GM12878 (cell line): ENCODE measurements around the gene ABITRAM. TPM values are rescaled to one million over a fixed set of nuclear protein-coding genes. Genes with fewer than 3 reads are reported as not detected.

ENCODE experiments used
- ATAC-seq: fragments of 200-7000 bp; cut with Tn5 transposase; 3 replicates; pipeline ENCODE4 v1.9.1; 2020; ENCODE audit warnings: mild to moderate bottlenecking, moderate library complexity
- BruUV-seq: library from RNA; stranded (reverse); fragments of 400-500 nt; replicated peaks from 2 replicates; lab custom pipeline; 2021; lab: Mats Ljungman, UMichigan
- CTCF ChIA-PET: fragments of 300-600 bp; sonication (Branson Sonifier 250); formaldehyde crosslinking; extraction: SDS; loops from one replicate; lab custom pipeline; 2021; ENCODE audit warnings: inconsistent platforms; lab: Yijun Ruan, JAX
- POLR2A ChIA-PET: fragments of 350-600 bp; formaldehyde crosslinking; extraction: SDS; loops from one replicate; lab custom pipeline; 2021; ENCODE audit warnings: inconsistent platforms; lab: Charles Lee
- RAD21 ChIA-PET: fragments of 300-600 bp; sonication (Branson Sonifier 250); formaldehyde crosslinking; loops from one replicate; lab custom pipeline; 2023; ENCODE audit warnings: antibody characterized with exemption; ENCODE audit not compliant: unreplicated experiment; lab: Charles Lee
- SMC1A ChIA-PET: fragments of 300-600 bp; sonication (Branson Sonifier 250); formaldehyde crosslinking; loops from one replicate; lab custom pipeline; 2023; ENCODE audit not compliant: unreplicated experiment, uncharacterized antibody; lab: Charles Lee
- DNase-seq: peaks from one replicate; pipeline ENCODE4 v3.0.0-alpha.2; 2011; ENCODE audit warnings: low read depth, low spot score
- FAIRE-seq: peaks from 3 replicates; lab custom pipeline; 2011; peaks lifted over from hg19 to GRCh38; lab: Jason Lieb, UNC
- H2AFZ ChIP-seq: 2 replicates; pipeline ENCODE4 v1.6.0; 2011; ENCODE audit warnings: low read depth, low read length, control low read depth; ENCODE audit not compliant: control insufficient read depth
- H3K27ac ChIP-seq: 2 replicates; pipeline ENCODE4 v1.5.1; 2011; ENCODE audit warnings: control low read depth; ENCODE audit not compliant: control insufficient read depth, insufficient read depth
- H3K27me3 ChIP-seq, 2 experiments: replicated peaks in 1 of 2; 2 replicates each; pipeline versions ENCODE4 v1.6.0 to v1.6.1; 2011; ENCODE audit warnings: low read length in 1 of 2; ENCODE audit not compliant: control insufficient read depth in 2 of 2, insufficient read depth in 2 of 2
- H3K36me3 ChIP-seq, 2 experiments: 2 replicates each; pipeline ENCODE4 v1.5.1; 2011; ENCODE audit warnings: low read length in 1 of 2; ENCODE audit not compliant: control insufficient read depth in 2 of 2, insufficient read depth in 2 of 2
- H3K4me1 ChIP-seq: 2 replicates; pipeline ENCODE4 v1.6.1; 2011; ENCODE audit warnings: mild to moderate bottlenecking, low read length, moderate library complexity, mixed read lengths; ENCODE audit not compliant: control insufficient read depth, insufficient read depth
- H3K4me2 ChIP-seq: 2 replicates; pipeline ENCODE4 v1.6.0; 2011; ENCODE audit warnings: control low read depth; ENCODE audit not compliant: control insufficient read depth, insufficient read depth
- H3K4me3 ChIP-seq: fragments of 200-600 bp; sonication (generic); 2 replicates; pipeline ENCODE4 v1.5.1; 2016
- H3K79me2 ChIP-seq: 2 replicates; pipeline ENCODE4 v1.6.0; 2011; ENCODE audit warnings: low read length; ENCODE audit not compliant: control insufficient read depth, insufficient read depth
- H3K9ac ChIP-seq: 2 replicates; pipeline ENCODE4 v1.8.0; 2011; ENCODE audit warnings: low read length, control low read depth, mixed read lengths; ENCODE audit not compliant: control insufficient read depth, insufficient read depth
- H3K9me3 ChIP-seq: replicated peaks from 3 replicates; pipeline ENCODE4 v1.5.1; 2011; ENCODE audit warnings: mild to moderate bottlenecking, low read length; ENCODE audit not compliant: control insufficient read depth, insufficient read depth
- H4K20me1 ChIP-seq: 2 replicates; pipeline ENCODE4 v1.6.0; 2011; ENCODE audit not compliant: control insufficient read depth, insufficient read depth
- EED ChIP-seq: sonication (generic); IDR thresholded peaks from 2 replicates; pipeline ENCODE4 v1.6.1; 2016; ENCODE audit warnings: antibody characterized with exemption, low read depth
- NBN ChIP-seq: fragments of 450-650 bp; IDR thresholded peaks from 2 replicates; pipeline ENCODE4 v1.6.1; 2016
- PML ChIP-seq: IDR thresholded peaks from 2 replicates; pipeline ENCODE4 v1.6.1; 2012; ENCODE audit warnings: low read length, inconsistent platforms
- SUZ12 ChIP-seq: fragments of 200-600 bp; sonication (generic); IDR thresholded peaks from one replicate; pipeline ENCODE4 v1.6.1; 2018; ENCODE audit warnings: antibody characterized with exemption, mild to moderate bottlenecking; ENCODE audit not compliant: unreplicated experiment
- TBL1XR1 ChIP-seq: IDR thresholded peaks from 2 replicates; pipeline ENCODE4 v1.6.1; 2012; ENCODE audit warnings: low read depth, low read length, improper control_type of control experiment
- WGBS: methylation state at CpG from one replicate; pipeline ENCODE4 v1.1.6; 2016; ENCODE audit warnings: low lambda C conversion rate; ENCODE audit not compliant: insufficient replicate concordance, insufficient coverage; ENCODE audit errors: missing lambda C conversion rate; 5-methylcytosine and 5-hydroxymethylcytosine counted together
- in situ Hi-C: fragments of 300-500 bp; cut with MboI; formaldehyde crosslinking; loops from 9 replicates; pipeline ENCODE4 v1.14.3; 2018; ENCODE audit warnings: mixed read lengths
- intact Hi-C: fragments of 100-400 bp; cut with micrococcal nuclease; formaldehyde crosslinking; loops from one replicate; pipeline ENCODE4 v1.14.2; 2022; ENCODE audit not compliant: unreplicated experiment
- polyA plus RNA-seq, 11 experiments: library from polyadenylated mRNA; depleted of rRNA in 4 of 11; unstranded in 6 of 11; stranded (reverse) in 5 of 11; fragments of >200 nt; fragmentation: Nextera tagmentation in 4 of 11; fragmentation: Illumina TruSeq in 1 of 11; extraction: Ambion mirVana in 4 of 11; extraction: Trizol in 1 of 11; gene quantifications; 1 replicate in 1 of 11; 2 replicates in 10 of 11; pipeline versions ENCODE4 v1.2.1 to v1.2.3, GENCODE V29; 2011 to 2016; ENCODE audit warnings: inconsistent platforms in 2 of 11, missing spikeins in 2 of 11, low read depth in 1 of 11
- total RNA-seq, 4 experiments: library from RNA; depleted of rRNA in 3 of 4; stranded (reverse); fragments of >200 nt in 3 of 4; fragmentation: Illumina TruSeq in 1 of 4; extraction: Trizol in 1 of 4; gene quantifications; 2 replicates each; pipeline versions ENCODE4 v1.2.1 to v1.2.3, GENCODE V29; 2013 to 2021
- TF ChIP-seq, protein P1 (sequence below): fragments of 450-650 bp; formaldehyde crosslinking; IDR thresholded peaks from 2 replicates; pipeline ENCODE4 v1.4.0; 2020; ENCODE audit warnings: mild to moderate bottlenecking, moderate library complexity
- TF ChIP-seq, protein P2 (sequence below): fragments of 450-650 bp; IDR thresholded peaks from 2 replicates; pipeline ENCODE4 v1.6.1; 2016; ENCODE audit warnings: mild to moderate bottlenecking

The ABITRAM gene
- total and polyA plus RNA-seq, 10 of the 15 experiments (the other 5 are each of a cell fraction or from before 2014, with no cell fraction given), result 5.2 to 18.4 (median 10.6) TPM

DNA sequence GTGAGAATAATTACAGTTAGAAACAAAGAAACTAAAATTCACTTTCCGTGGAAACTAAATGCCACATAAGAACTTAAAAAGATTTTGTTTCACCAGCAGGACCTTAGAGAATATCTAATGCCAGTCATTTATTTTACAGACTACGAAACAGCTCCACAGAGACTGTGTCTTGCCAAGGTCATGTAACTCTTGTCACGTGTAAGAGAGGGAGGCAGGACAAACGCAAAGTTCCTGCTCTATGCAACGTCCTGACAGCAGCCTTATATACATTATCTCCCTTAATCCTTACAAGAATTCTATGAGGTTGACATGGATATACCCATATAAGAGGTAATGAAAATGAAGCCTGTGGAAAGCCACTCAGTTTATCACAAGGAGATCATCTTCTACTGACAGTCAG lies 39.7 kb downstream of the ABITRAM start (continued):
- TF ChIP-seq, protein P1, sequence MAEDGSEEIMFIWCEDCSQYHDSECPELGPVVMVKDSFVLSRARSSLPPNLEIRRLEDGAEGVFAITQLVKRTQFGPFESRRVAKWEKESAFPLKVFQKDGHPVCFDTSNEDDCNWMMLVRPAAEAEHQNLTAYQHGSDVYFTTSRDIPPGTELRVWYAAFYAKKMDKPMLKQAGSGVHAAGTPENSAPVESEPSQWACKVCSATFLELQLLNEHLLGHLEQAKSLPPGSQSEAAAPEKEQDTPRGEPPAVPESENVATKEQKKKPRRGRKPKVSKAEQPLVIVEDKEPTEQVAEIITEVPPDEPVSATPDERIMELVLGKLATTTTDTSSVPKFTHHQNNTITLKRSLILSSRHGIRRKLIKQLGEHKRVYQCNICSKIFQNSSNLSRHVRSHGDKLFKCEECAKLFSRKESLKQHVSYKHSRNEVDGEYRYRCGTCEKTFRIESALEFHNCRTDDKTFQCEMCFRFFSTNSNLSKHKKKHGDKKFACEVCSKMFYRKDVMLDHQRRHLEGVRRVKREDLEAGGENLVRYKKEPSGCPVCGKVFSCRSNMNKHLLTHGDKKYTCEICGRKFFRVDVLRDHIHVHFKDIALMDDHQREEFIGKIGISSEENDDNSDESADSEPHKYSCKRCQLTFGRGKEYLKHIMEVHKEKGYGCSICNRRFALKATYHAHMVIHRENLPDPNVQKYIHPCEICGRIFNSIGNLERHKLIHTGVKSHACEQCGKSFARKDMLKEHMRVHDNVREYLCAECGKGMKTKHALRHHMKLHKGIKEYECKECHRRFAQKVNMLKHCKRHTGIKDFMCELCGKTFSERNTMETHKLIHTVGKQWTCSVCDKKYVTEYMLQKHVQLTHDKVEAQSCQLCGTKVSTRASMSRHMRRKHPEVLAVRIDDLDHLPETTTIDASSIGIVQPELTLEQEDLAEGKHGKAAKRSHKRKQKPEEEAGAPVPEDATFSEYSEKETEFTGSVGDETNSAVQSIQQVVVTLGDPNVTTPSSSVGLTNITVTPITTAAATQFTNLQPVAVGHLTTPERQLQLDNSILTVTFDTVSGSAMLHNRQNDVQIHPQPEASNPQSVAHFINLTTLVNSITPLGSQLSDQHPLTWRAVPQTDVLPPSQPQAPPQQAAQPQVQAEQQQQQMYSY (CRISPR knock-in tag), result no peak
- TF ChIP-seq NBN (no peak), SUZ12 (no peak), TBL1XR1 (no peak)
- TF ChIP-seq, protein P2, sequence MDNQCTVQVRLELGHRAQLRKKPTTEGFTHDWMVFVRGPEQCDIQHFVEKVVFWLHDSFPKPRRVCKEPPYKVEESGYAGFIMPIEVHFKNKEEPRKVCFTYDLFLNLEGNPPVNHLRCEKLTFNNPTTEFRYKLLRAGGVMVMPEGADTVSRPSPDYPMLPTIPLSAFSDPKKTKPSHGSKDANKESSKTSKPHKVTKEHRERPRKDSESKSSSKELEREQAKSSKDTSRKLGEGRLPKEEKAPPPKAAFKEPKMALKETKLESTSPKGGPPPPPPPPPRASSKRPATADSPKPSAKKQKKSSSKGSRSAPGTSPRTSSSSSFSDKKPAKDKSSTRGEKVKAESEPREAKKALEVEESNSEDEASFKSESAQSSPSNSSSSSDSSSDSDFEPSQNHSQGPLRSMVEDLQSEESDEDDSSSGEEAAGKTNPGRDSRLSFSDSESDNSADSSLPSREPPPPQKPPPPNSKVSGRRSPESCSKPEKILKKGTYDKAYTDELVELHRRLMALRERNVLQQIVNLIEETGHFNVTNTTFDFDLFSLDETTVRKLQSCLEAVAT, result no peak

DNA sequence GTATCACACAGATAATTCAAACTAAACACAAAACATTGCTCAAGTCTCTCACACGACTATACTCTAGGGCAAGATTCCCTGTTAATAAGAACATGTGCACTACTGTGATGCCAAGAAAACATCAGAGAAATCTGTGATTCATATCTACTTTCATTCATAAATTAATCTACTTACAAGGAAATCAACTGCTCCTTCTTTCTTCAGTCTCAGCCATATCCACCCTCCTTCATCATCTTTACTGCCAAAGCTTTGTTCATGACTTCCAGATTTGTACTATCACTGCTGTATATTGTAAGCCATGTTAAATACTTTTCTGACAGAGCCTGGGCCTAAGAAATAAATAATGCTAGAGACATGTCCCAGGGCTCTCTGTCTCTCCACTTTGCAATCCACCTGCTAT lies 44.0 kb downstream of the ABITRAM start:
- Histone ChIP-seq H3K9ac (no peak overlapping the region), H2AFZ (no peak overlapping the region), H3K27me3 (no peaks in the 10 kb centered on the region), H3K4me1 (no peaks in the 10 kb centered on the region), H3K27ac (no peak overlapping the region), H3K9me3 (no peaks in the 10 kb centered on the region), H3K4me2 (no peak overlapping the region), H3K79me2 (no peaks in the 10 kb centered on the region), H3K4me3 (no peak overlapping the region), H4K20me1 (no peaks in the 10 kb centered on the region), H3K36me3 (peaks cover 1 to 3% of the 10 kb centered on the region in 2 experiments; a peak in 2 of 4 replicates)
- DNase-seq, result no peak
- no TSS peak for BruUV-seq
- TF ChIP-seq EED (no peak), PML (no peak)
- ChIA-PET SMC1A (interaction anchor here (1.0 kb wide), 1 partner anchor 31 kb away, joined by 3 read pairs; no protein-coding TSS in a partner anchor), POLR2A (no interaction called here), CTCF (interaction anchor here (0.6 to 1.5 kb wide), 2 partner anchors 24 to 343 kb away, joined by 4 read pairs; no protein-coding TSS in a partner anchor), RAD21 (no interaction called here)
- FAIRE-seq, result no peak
- intact Hi-C loops (no loop called here), in situ Hi-C loops (no loop called here)
- 47% methylated on average over 1 of the region's 1 CpG for WGBS
- ATAC-seq, result no peak
